HCT116 (cell line): ENCODE data around the gene OR2A2. TPM values are rescaled to one million over a fixed set of nuclear protein-coding genes. Genes with fewer than 3 reads are reported as not detected.

Source experiments
- ATAC-seq: fragments of 200-7000 bp; cut with Tn5 transposase; 2 replicates; pipeline ENCODE4 v1.9.1; 2020; ENCODE audit warnings: mild to moderate bottlenecking, moderate library complexity
- BruUV-seq: library from RNA; stranded (reverse); fragments of 400-500 nt; replicated peaks from 2 replicates; lab custom pipeline; 2021; lab: Mats Ljungman, UMichigan
- CTCF ChIA-PET: fragments of 300-600 bp; sonication (Branson Sonifier 250); formaldehyde crosslinking; loops from one replicate; lab custom pipeline; 2021; ENCODE audit warnings: antibody characterized with exemption; lab: Charles Lee
- POLR2A ChIA-PET: fragments of 300-600, 350-600 bp; sonication (Branson Sonifier 250); formaldehyde crosslinking; loops from one replicate; lab custom pipeline; 2021; ENCODE audit warnings: antibody characterized with exemption; lab: Charles Lee
- RAD21 ChIA-PET, 2 experiments: fragments of 300-600 bp; sonication (Branson Sonifier 250); formaldehyde crosslinking; loops; one replicate each; lab custom pipeline; 2023; ENCODE audit warnings: low total read pairs in 2 of 2; ENCODE audit not compliant: uncharacterized antibody in 2 of 2, unreplicated experiment in 2 of 2, low non-redundant PET in 1 of 2; lab: Charles Lee
- DNase-seq: peaks from one replicate; pipeline ENCODE4 v3.0.0-alpha.2; 2010; ENCODE audit warnings: low read depth, low spot score
- H2AFZ ChIP-seq: fragments of 200-600 bp; shearing (Covaris generic), sonication (generic); 2 replicates; pipeline ENCODE4 v1.6.1; 2017; ENCODE audit warnings: low read depth, mixed run types, mixed read lengths, antibody characterized with exemption, low read length; ENCODE audit not compliant: poor library complexity, severe bottlenecking
- H3K27ac ChIP-seq: 2 replicates; pipeline ENCODE4 v1.5.1; 2012; ENCODE audit warnings: low read depth, low read length
- H3K27me3 ChIP-seq: fragments of 200-600 bp; sonication (generic); 2 replicates; pipeline ENCODE4 v1.6.1; 2016; ENCODE audit warnings: mixed run types, low read length, mixed read lengths; ENCODE audit not compliant: insufficient read depth
- H3K36me3 ChIP-seq, 2 experiments: fragments of 200-500 bp in 1 of 2; fragments of 200-600 bp in 1 of 2; sonication (Bioruptor generic) in 1 of 2; sonication (generic) in 1 of 2; 2 replicates each; pipeline versions ENCODE4 v1.5.1 to v1.6.1; 2014 to 2016; ENCODE audit warnings: low read length in 2 of 2, inconsistent platforms in 1 of 2, mixed read lengths in 1 of 2, mixed run types in 1 of 2; ENCODE audit not compliant: insufficient read depth in 2 of 2, control insufficient read depth in 1 of 2
- H3K4me1 ChIP-seq, 2 experiments: fragments of 200-600 bp in 1 of 2; sonication (generic) in 1 of 2; 2 replicates each; pipeline versions ENCODE4 v1.5.1 to v1.6.1; 2012 to 2017; ENCODE audit warnings: low read length in 2 of 2, inconsistent platforms in 1 of 2, mild to moderate bottlenecking in 1 of 2, mixed read lengths in 1 of 2, mixed run types in 1 of 2, moderate library complexity in 1 of 2; ENCODE audit not compliant: insufficient read depth in 2 of 2, control insufficient read depth in 1 of 2
- H3K4me2 ChIP-seq: fragments of 200-600 bp; sonication (generic); 2 replicates; pipeline ENCODE4 v1.6.1; 2017; ENCODE audit warnings: mixed run types, low read length, mixed read lengths
- H3K4me3 ChIP-seq, 2 experiments: fragments of 200-600 bp in 1 of 2; sonication (generic) in 1 of 2; replicated peaks in 1 of 2; 2 replicates each; pipeline ENCODE4 v1.5.1; 2011 to 2016; ENCODE audit warnings: low read length in 2 of 2, control low read depth in 1 of 2, low read depth in 1 of 2, mild to moderate bottlenecking in 1 of 2, mixed read lengths in 1 of 2, mixed run types in 1 of 2
- H3K79me2 ChIP-seq: fragments of 200-600 bp; sonication (generic); 2 replicates; pipeline ENCODE4 v1.6.1; 2017; ENCODE audit warnings: mild to moderate bottlenecking, mixed run types, low read length, moderate library complexity, mixed read lengths; ENCODE audit not compliant: insufficient read depth
- H3K9ac ChIP-seq: fragments of 200-600 bp; sonication (generic); 2 replicates; pipeline ENCODE4 v1.6.1; 2016; ENCODE audit warnings: low read length, mixed read lengths
- H3K9me2 ChIP-seq: fragments of 200-600 bp; sonication (generic), shearing (Covaris generic); 2 replicates; pipeline ENCODE4 v1.6.1; 2017; ENCODE audit warnings: mixed run types, mild to moderate bottlenecking, moderate library complexity; ENCODE audit not compliant: insufficient read depth
- H3K9me3 ChIP-seq, 2 experiments: fragments of 200-500 bp in 1 of 2; fragments of 200-600 bp in 1 of 2; sonication (Bioruptor generic) in 1 of 2; sonication (generic) in 1 of 2; 2 replicates each; pipeline ENCODE4 v1.6.1; 2014 to 2017; ENCODE audit warnings: low read length in 2 of 2, mixed read lengths in 2 of 2, inconsistent platforms in 1 of 2, low read depth in 1 of 2, mild to moderate bottlenecking in 1 of 2, mixed run types in 1 of 2, moderate library complexity in 1 of 2; ENCODE audit not compliant: control insufficient read depth in 1 of 2, insufficient read depth in 1 of 2
- H4K20me1 ChIP-seq: fragments of 200-600 bp; sonication (generic), shearing (Covaris generic); 2 replicates; pipeline ENCODE4 v1.6.1; 2017; ENCODE audit warnings: mixed run types, mild to moderate bottlenecking, moderate library complexity; ENCODE audit not compliant: insufficient read depth
- ATF3 ChIP-seq: IDR thresholded peaks from 2 replicates; pipeline ENCODE4 v1.6.1; 2012
- CBX3 ChIP-seq: IDR thresholded peaks from 2 replicates; pipeline ENCODE4 v1.6.1; 2012; ENCODE audit warnings: low read depth
- ELF1 ChIP-seq: IDR thresholded peaks from 2 replicates; pipeline ENCODE4 v1.6.1; 2012; ENCODE audit warnings: low read depth, borderline replicate concordance
- FOSL1 ChIP-seq: IDR thresholded peaks from 2 replicates; pipeline ENCODE4 v1.6.1; 2012; ENCODE audit warnings: low read depth
- POLR2A ChIP-seq: IDR thresholded peaks from 2 replicates; pipeline ENCODE4 v1.7.0; 2011; ENCODE audit warnings: borderline replicate concordance; ENCODE audit not compliant: insufficient read depth, insufficient read length; ENCODE audit errors: extremely low read depth
- SP1 ChIP-seq: IDR thresholded peaks from 2 replicates; pipeline ENCODE4 v1.6.1; 2012; ENCODE audit warnings: low read depth
- SRF ChIP-seq: IDR thresholded peaks from 2 replicates; pipeline ENCODE4 v1.6.1; 2012; ENCODE audit warnings: low read depth
- TCF7L2 ChIP-seq: IDR thresholded peaks from 2 replicates; pipeline ENCODE4 v1.7.0; 2011; ENCODE audit warnings: borderline replicate concordance, inconsistent platforms; ENCODE audit not compliant: insufficient read depth, insufficient read length; ENCODE audit errors: extremely low read depth
- ZNF274 ChIP-seq: fragments of 200-500 bp; sonication (Bioruptor generic); IDR thresholded peaks from 2 replicates; pipeline ENCODE4 v1.6.1; 2014; ENCODE audit warnings: mild to moderate bottlenecking, low read depth, low read length, inconsistent platforms
- intact Hi-C: fragments of 100-400 bp; cut with micrococcal nuclease; formaldehyde crosslinking; loops from 2 replicates; pipeline ENCODE4 v1.10.0; 2022
- total RNA-seq: library from RNA; stranded (reverse); gene quantifications from one replicate; pipeline ENCODE4 v1.2.1, GENCODE V29; 2021; ENCODE audit not compliant: unreplicated experiment
- TF ChIP-seq, protein P1 (sequence below): IDR thresholded peaks from 2 replicates; pipeline ENCODE4 v1.6.1; 2012; ENCODE audit warnings: low read depth
- TF ChIP-seq, protein P2 (sequence below): IDR thresholded peaks from 2 replicates; pipeline ENCODE4 v1.6.1; 2011; ENCODE audit warnings: mild to moderate bottlenecking, low read length, moderate library complexity; ENCODE audit not compliant: insufficient replicate concordance; ENCODE audit errors: extremely low read depth

Gene OR2A2
- total RNA-seq, 1 experiment from 2014 or later: not detected

- peaks cover 3 to 9% of the 10 kb centered on the region in 2 experiments; a peak in 3 of 4 replicates for H3K9me3 ChIP-seq
- no peaks in the 10 kb centered on the region for H3K27me3 ChIP-seq
- H3K4me2 ChIP-seq: no peak overlapping the region
- H3K36me3 ChIP-seq: no peaks in the 10 kb centered on the region
- ChIA-PET CTCF (no interaction called here), POLR2A (no interaction called here), RAD21 (no interaction called here)
- no peak overlapping the region for H3K4me3 ChIP-seq
- no peaks in the 10 kb centered on the region for H3K79me2 ChIP-seq
- no peaks in the 10 kb centered on the region for H4K20me1 ChIP-seq
- no TSS peak for BruUV-seq
- ATAC-seq (no peak), DNase-seq (no peak)
- no peak overlapping the region for H2AFZ ChIP-seq
- intact Hi-C loops: no loop called here
- no peak overlapping the region for H3K27ac ChIP-seq
- TF ChIP-seq ELF1: no peak
- TF ChIP-seq POLR2A: no peak
- peak; percentile 90; the same call in 1 of the 2 replicates for TF ChIP-seq CBX3
- 0 out of 2 replicates have a peak, but pooled peaks have one; percentile 7 for TF ChIP-seq FOSL1
- no peaks in the 10 kb centered on the region for H3K9me2 ChIP-seq
- no peak overlapping the region for H3K9ac ChIP-seq
- H3K4me1 ChIP-seq: no peaks in the 10 kb centered on the region
These were observed 38.9 kb downstream of the OR2A2 start for GRCh38 chr7:144148224-144148827.

GRCh38 chr7:144158861-144159260 is 49.5 kb downstream of the OR2A2 start:
- no TSS peak for BruUV-seq
- no peak overlapping the region for H3K4me3 ChIP-seq
- ATAC-seq: no peak
- no peaks in the 10 kb centered on the region for H4K20me1 ChIP-seq
- H2AFZ ChIP-seq: no peak overlapping the region
- ChIA-PET RAD21 (no interaction called here), CTCF (no interaction called here), POLR2A (no interaction called here)
- no peaks in the 10 kb centered on the region for H3K9me3 ChIP-seq
- H3K4me2 ChIP-seq: no peak overlapping the region
- no peaks in the 10 kb centered on the region for H3K36me3 ChIP-seq
- intact Hi-C loops: no loop called here
- H3K9me2 ChIP-seq: no peaks in the 10 kb centered on the region; the same call in 1 of the 2 replicates
- no peak for DNase-seq
- H3K4me1 ChIP-seq: no peaks in the 10 kb centered on the region
- H3K9ac ChIP-seq: no peak overlapping the region
- H3K27ac ChIP-seq: no peak overlapping the region
- H3K27me3 ChIP-seq: no peaks in the 10 kb centered on the region
- no peaks in the 10 kb centered on the region for H3K79me2 ChIP-seq
- TF ChIP-seq, protein P1, sequence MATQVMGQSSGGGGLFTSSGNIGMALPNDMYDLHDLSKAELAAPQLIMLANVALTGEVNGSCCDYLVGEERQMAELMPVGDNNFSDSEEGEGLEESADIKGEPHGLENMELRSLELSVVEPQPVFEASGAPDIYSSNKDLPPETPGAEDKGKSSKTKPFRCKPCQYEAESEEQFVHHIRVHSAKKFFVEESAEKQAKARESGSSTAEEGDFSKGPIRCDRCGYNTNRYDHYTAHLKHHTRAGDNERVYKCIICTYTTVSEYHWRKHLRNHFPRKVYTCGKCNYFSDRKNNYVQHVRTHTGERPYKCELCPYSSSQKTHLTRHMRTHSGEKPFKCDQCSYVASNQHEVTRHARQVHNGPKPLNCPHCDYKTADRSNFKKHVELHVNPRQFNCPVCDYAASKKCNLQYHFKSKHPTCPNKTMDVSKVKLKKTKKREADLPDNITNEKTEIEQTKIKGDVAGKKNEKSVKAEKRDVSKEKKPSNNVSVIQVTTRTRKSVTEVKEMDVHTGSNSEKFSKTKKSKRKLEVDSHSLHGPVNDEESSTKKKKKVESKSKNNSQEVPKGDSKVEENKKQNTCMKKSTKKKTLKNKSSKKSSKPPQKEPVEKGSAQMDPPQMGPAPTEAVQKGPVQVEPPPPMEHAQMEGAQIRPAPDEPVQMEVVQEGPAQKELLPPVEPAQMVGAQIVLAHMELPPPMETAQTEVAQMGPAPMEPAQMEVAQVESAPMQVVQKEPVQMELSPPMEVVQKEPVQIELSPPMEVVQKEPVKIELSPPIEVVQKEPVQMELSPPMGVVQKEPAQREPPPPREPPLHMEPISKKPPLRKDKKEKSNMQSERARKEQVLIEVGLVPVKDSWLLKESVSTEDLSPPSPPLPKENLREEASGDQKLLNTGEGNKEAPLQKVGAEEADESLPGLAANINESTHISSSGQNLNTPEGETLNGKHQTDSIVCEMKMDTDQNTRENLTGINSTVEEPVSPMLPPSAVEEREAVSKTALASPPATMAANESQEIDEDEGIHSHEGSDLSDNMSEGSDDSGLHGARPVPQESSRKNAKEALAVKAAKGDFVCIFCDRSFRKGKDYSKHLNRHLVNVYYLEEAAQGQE: no peak
- TF ChIP-seq FOSL1 (no peak), TCF7L2 (no peak), ZNF274 (no peak), SP1 (no peak), ATF3 (no peak), ELF1 (no peak), SRF (no peak), CBX3 (no peak)
- TF ChIP-seq, protein P2, sequence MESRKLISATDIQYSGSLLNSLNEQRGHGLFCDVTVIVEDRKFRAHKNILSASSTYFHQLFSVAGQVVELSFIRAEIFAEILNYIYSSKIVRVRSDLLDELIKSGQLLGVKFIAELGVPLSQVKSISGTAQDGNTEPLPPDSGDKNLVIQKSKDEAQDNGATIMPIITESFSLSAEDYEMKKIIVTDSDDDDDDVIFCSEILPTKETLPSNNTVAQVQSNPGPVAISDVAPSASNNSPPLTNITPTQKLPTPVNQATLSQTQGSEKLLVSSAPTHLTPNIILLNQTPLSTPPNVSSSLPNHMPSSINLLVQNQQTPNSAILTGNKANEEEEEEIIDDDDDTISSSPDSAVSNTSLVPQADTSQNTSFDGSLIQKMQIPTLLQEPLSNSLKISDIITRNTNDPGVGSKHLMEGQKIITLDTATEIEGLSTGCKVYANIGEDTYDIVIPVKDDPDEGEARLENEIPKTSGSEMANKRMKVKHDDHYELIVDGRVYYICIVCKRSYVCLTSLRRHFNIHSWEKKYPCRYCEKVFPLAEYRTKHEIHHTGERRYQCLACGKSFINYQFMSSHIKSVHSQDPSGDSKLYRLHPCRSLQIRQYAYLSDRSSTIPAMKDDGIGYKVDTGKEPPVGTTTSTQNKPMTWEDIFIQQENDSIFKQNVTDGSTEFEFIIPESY: no peak
